Tibial nerve (tissue), 4 donors: Measurements from ENCODE around the gene NATD1. TPM values are rescaled to one million over a fixed set of nuclear protein-coding genes. Genes with fewer than 3 reads are reported as not detected.

ENCODE experiments used
- DNase-seq, 2 donors: peaks; one replicate each; pipeline ENCODE4 v3.0.0-alpha.2; 2019; ENCODE audit warnings: low spot score in 2 of 2
- H3K27ac ChIP-seq, 4 donors: fragments of 200-600 bp; sonication (generic) in 3 of 4; one replicate each; pipeline ENCODE4 v1.5.1; 2017 to 2019; ENCODE audit warnings: mild to moderate bottlenecking in 1 of 4
- H3K27me3 ChIP-seq, 2 donors: fragments of 200-600 bp; sonication (generic) in 1 of 2; one replicate each; pipeline versions ENCODE4 v1.5.1 to v1.6.0; 2017 to 2019
- H3K36me3 ChIP-seq, 3 donors: fragments of 200-600 bp; sonication (generic); one replicate each; pipeline ENCODE4 v1.5.1; 2018 to 2019
- H3K4me1 ChIP-seq, 4 donors: fragments of 200-600 bp; sonication (generic) in 3 of 4; one replicate each; pipeline ENCODE4 v1.5.1; 2017 to 2019
- H3K4me3 ChIP-seq, 4 donors: fragments of 200-600 bp; sonication (generic) in 3 of 4; one replicate each; pipeline ENCODE4 v1.5.1; 2017 to 2019; ENCODE audit warnings: mild to moderate bottlenecking in 1 of 4, moderate library complexity in 1 of 4
- H3K9me3 ChIP-seq, 4 donors: fragments of 200-600 bp; sonication (generic) in 3 of 4; one replicate each; pipeline ENCODE4 v1.5.1; 2017 to 2019
- EP300 ChIP-seq, 2 donors: sonication (generic); formaldehyde crosslinking; IDR thresholded peaks; one replicate each; pipeline ENCODE4 v1.6.1; 2017; ENCODE audit warnings: antibody characterized with exemption in 2 of 2, mild to moderate bottlenecking in 1 of 2
- POLR2A ChIP-seq, 2 donors: fragments of 450-650 bp; IDR thresholded peaks; one replicate each; pipeline ENCODE4 v1.6.1; 2017; ENCODE audit warnings: antibody characterized with exemption in 2 of 2, mild to moderate bottlenecking in 2 of 2, moderate library complexity in 2 of 2
- WGBS, 2 donors: methylation state at CpG; one replicate each; pipeline ENCODE4 v1.1.5; 2018; 5-methylcytosine and 5-hydroxymethylcytosine counted together
- total RNA-seq, 4 donors: library from RNA; depleted of rRNA; stranded (reverse); fragments of >200 nt; gene quantifications; one replicate each; pipeline ENCODE4 v1.1.0, GENCODE V29; 2016
- TF ChIP-seq, protein P1 (sequence below), 5 experiments: fragments of 200-600 bp in 3 of 5; fragments of 450-650 bp in 2 of 5; sonication (generic) in 3 of 5; IDR thresholded peaks; one replicate each; pipeline ENCODE4 v1.5.1; 2016 to 2019; ENCODE audit warnings: antibody characterized with exemption in 5 of 5, mild to moderate bottlenecking in 3 of 5, moderate library complexity in 2 of 5

The NATD1 gene
- total RNA-seq, 4 donors from 2014 or later = 5.7 to 12.0 (median 10.8) TPM

DNA sequence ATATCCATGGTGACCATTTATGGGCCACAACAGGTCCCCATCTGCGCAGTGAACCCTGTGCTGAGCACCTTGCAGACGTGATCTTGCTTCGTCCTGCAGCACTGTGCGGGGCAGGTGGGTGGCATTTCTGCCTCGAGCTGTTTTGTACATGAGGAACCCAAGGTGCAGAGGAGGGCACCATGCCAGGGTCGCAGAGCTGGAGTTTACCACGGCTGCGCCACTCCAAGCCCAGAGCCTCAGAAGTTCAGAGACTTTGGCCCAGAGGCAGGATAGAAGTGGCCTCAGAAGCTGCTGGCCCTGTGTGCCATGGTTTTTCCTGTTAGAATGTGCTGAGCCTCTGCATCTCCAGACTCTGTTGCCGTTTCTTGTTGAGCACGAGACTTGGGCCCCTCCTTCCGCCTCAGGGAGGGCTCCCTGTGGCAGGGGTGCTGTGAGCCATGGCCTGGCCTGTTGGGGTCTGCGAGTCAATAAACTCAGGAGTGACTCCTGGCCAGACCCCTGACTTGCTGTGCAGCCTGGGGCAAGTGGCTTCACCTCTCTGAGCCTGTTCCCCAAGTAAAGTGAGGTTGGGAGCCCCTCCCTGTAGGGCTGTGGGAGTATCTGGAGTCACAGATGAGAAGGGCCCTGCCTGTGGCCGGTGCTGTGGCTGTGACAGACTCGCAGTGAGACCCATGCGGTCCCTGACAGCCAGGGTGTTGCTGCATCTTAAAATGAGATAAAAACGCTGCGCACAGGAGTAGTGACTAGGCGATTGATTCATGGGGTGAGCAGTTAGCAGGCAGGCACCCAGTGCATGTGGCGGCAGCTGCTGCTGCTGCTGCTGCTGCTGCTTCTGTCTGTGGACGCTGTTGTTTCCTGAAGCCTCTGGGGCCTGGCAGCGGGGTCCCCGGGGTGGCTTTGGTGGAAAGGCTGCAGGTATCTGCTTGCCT lies 43.2 kb upstream of the NATD1 start:
- TF ChIP-seq, protein P1, sequence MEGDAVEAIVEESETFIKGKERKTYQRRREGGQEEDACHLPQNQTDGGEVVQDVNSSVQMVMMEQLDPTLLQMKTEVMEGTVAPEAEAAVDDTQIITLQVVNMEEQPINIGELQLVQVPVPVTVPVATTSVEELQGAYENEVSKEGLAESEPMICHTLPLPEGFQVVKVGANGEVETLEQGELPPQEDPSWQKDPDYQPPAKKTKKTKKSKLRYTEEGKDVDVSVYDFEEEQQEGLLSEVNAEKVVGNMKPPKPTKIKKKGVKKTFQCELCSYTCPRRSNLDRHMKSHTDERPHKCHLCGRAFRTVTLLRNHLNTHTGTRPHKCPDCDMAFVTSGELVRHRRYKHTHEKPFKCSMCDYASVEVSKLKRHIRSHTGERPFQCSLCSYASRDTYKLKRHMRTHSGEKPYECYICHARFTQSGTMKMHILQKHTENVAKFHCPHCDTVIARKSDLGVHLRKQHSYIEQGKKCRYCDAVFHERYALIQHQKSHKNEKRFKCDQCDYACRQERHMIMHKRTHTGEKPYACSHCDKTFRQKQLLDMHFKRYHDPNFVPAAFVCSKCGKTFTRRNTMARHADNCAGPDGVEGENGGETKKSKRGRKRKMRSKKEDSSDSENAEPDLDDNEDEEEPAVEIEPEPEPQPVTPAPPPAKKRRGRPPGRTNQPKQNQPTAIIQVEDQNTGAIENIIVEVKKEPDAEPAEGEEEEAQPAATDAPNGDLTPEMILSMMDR (IDR thresholded peaks at IDR 0.05) = no peak
- TF ChIP-seq EP300 (IDR thresholded peaks at IDR 0.05) (no peak), POLR2A (IDR thresholded peaks at IDR 0.05) (no peak)
- Histone ChIP-seq H3K4me3 (no peak overlapping the region), H3K4me1 (peaks cover 0 to 32% (median 0%) of the 10 kb centered on the region in 4 donors), H3K9me3 (no peaks in the 10 kb centered on the region), H3K36me3 (peaks cover 0 to 37% (median 18%) of the 10 kb centered on the region in 3 donors), H3K27ac (no peak overlapping the region), H3K27me3 (no peaks in the 10 kb centered on the region)
- 71% methylated on average over 22 of the region's 22 CpGs for WGBS, 2 donors
- DNase-seq = no peak

DNA sequence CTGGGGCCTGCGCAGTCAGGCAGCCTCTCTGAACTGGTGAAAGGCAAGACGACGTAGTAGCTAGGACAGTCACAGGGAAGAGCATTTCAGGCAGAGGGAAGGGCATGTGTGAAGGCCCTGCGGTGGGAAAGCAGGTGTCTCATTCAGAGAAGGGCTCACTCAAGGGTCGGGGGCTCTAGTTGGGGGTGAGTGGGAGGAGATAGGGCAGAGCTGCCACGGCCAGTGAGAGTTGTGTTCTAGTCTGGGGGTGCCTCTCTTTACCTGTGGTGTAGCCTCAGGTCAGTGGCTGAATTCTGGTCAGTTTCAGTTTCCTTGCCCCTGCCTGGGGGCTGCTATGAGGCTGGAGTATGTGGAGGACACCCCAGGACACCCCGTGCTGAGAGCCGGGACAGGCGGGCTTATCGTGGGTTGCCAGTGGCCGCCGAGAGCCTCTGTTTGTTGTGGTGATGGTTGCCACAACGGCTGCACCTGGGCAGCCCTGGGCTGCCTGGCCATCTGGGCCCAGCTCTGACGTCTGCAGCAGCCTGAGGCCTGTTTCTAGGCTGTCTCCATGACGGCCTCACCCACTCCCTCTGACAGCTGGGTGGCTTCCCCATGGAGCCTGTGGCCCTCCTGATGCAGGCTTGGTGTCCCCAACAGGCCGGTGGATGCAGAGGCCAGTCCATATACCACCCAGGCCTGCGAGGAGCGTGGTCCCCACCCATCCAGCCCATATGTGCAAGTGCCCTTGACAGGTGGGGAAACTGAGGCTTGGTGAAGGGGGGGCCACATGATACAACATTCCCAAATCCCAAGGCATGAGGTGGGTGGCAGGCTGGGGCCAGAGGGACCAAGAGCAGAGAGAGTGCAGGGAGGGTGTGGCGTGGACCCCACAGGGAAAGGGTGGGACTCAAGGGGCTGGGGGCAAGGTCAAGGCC lies 42.1 kb upstream of the NATD1 start:
- WGBS, 2 donors = 75 to 81% methylated on average over 19 of the region's 19 CpGs
- no peak for DNase-seq
- no peak overlapping the region for H3K27ac ChIP-seq
- TF ChIP-seq, protein P1 (IDR thresholded peaks at IDR 0.05) = no peak
- no peak for TF ChIP-seq POLR2A (IDR thresholded peaks at IDR 0.05)
- no peak for TF ChIP-seq EP300 (IDR thresholded peaks at IDR 0.05)
- H3K9me3 ChIP-seq = no peaks in the 10 kb centered on the region
- no peak overlapping the region for H3K4me3 ChIP-seq
- H3K36me3 ChIP-seq = peaks cover 0 to 26% (median 7%) of the 10 kb centered on the region in 3 donors
- no peaks in the 10 kb centered on the region for H3K27me3 ChIP-seq
- H3K4me1 ChIP-seq = peaks cover 0 to 34% (median 0%) of the 10 kb centered on the region in 4 donors

DNA sequence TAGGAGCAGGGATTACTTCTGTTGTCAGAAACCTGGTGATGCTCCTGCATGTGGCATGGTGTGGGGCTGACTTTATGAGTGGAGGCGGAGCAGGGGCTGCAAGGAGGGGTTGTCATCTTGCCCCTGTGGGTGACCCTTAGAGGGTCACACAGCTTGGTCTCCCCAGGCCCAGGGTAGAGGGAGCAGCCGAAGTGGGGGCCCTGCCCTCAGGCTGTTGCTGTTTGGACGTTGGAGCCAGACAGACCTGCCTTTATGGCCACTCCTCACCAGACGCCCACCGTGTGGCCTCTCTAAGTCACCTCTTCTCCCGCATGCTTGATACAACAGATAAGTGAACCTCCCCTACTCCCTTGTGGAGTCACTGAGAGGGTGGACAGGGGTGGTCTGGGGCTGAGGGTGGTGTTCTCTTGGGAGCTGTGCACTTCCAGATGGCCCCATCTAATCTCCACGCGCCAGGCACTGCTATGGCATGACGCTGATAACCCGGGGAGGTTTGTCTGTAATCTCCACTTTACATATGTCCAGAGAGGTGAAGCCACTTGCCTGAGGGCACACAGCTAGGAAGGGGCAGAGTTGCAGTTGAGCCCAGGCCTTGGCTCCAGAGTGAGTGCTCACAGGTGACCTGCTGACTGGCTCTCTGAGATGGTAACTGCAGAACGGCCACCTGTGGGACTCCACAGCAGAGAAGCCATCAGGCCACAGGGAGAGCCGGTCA lies 41.3 kb upstream of the NATD1 start:
- H3K4me1 ChIP-seq = peaks cover 0 to 42% (median 4%) of the 10 kb centered on the region in 4 donors
- no peaks in the 10 kb centered on the region for H3K27me3 ChIP-seq
- H3K27ac ChIP-seq = no peak overlapping the region
- no peak overlapping the region for H3K4me3 ChIP-seq
- peaks cover 0 to 19% (median 5%) of the 10 kb centered on the region in 3 donors for H3K36me3 ChIP-seq
- TF ChIP-seq EP300 (IDR thresholded peaks at IDR 0.05) (no peak), POLR2A (IDR thresholded peaks at IDR 0.05) (no peak)
- TF ChIP-seq, protein P1 (IDR thresholded peaks at IDR 0.05) = no peak
- H3K9me3 ChIP-seq = no peaks in the 10 kb centered on the region
- 66 to 70% methylated on average over 12 of the region's 12 CpGs for WGBS, 2 donors
- no peak for DNase-seq

DNA sequence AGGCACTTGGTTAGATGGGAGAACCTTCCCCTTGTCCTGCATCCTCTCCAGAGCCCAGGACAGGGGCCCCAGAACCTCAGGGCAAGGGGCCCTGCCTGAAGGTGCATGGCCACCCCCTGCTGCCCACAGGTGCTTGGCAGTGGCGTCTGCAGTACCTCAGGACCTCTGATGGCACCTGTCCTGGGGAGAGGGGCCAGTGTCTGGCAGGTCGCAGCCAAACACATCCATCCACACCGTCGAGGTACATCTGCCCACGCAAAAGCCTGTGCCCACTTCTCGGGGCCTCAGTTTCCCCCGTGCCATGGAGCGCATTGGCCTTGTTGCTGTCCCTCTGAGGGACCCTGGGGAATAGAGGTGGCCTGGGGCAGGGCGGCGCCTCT lies 40.6 kb upstream of the NATD1 start:
- no peaks in the 10 kb centered on the region for H3K27me3 ChIP-seq
- H3K4me3 ChIP-seq = no peak overlapping the region
- DNase-seq = no peak
- no peak overlapping the region for H3K27ac ChIP-seq
- TF ChIP-seq, protein P1 (IDR thresholded peaks at IDR 0.05) = no peak
- no peak for TF ChIP-seq EP300 (IDR thresholded peaks at IDR 0.05)
- no peak for TF ChIP-seq POLR2A (IDR thresholded peaks at IDR 0.05)
- 42 to 78% methylated on average over 10 of the region's 10 CpGs for WGBS, 2 donors
- H3K9me3 ChIP-seq = no peaks in the 10 kb centered on the region
- H3K4me1 ChIP-seq = peaks cover 0 to 49% (median 10%) of the 10 kb centered on the region in 4 donors
- H3K36me3 ChIP-seq = peaks cover 0 to 13% (median 5%) of the 10 kb centered on the region in 3 donors
